Measurements from ENCODE around the gene NFIX. TPM values are rescaled to one million over a fixed set of nuclear protein-coding genes. Genes with fewer than 3 reads are reported as not detected.

Gene NFIX
- total and polyA plus RNA-seq, 2 donors (not counting 1 experiment from before 2014, with no cell fraction given) = 35.7 to 74.8 TPM

DNA sequence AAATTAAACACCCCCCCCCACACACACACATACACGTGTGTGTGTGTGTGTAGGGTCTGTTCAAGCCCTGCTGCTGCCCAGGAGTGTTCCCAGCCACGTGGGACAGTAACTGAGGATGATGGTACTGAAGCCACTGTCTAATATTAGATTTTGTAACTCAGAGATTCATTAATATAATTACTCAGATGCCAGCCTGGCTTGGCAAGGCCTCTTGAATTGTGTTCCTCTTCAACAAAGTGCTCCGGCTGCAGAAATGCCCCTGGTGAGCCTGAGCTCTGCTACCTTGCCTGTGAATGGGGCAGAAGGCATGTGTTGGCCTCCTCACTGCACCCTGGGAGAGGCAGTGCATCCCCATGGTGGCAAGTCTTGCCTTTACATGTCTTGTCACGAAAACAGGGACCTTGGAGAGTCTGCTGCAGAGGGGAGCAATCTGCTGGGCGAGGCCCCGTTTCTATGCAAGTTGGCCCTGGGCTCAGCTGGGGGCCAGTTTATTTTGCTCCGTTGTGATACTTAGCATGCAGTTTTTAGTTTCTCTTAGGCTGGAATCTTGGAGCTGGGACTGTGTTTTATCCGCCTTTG is 44.0 kb downstream of the NFIX start:
- Histone ChIP-seq H3K36me3 (ENCODE audit: control insufficient read depth, insufficient read depth, low read length) (peaks cover 7% of the 10 kb centered on the region), H3K4me2 (ENCODE audit: extremely low read depth, insufficient read depth, low read length) (peak overlapping the region; percentile 29), H3K4me1 (ENCODE audit: control insufficient read depth, extremely low read depth, insufficient read depth, low read length) (peaks cover 41% of the 10 kb centered on the region), H4K20me1 (ENCODE audit: control insufficient read depth, extremely low read depth, insufficient read depth, low read length) (no peaks in the 10 kb centered on the region), H3K4me3 (replicated peaks in 1 of 4; ENCODE audit: control extremely low read depth in 1 of 4, insufficient read depth in 1 of 4, low read depth in 3 of 4, low read length in 4 of 4) (no peak overlapping the region), H3K27ac (ENCODE audit: insufficient read depth, low read length) (peak overlapping the region; percentile 2), H3K79me2 (ENCODE audit: control insufficient read depth, insufficient read depth, low read length) (peaks cover 90% of the 10 kb centered on the region), H3K27me3 (ENCODE audit: control insufficient read depth, insufficient read depth, low read length) (no peaks in the 10 kb centered on the region), H3K9me3 (ENCODE audit: control insufficient read depth, insufficient read depth, low read depth, low read length) (no peaks in the 10 kb centered on the region), H2AFZ (ENCODE audit: low read length) (no peak overlapping the region), H3K9ac (ENCODE audit: insufficient read depth, low read length) (no peak overlapping the region)
- TF ChIP-seq CTCF (conservative IDR thresholded peaks at IDR 0.05 in 1 of 2, IDR thresholded peaks at IDR 0.05 in 1 of 2; ENCODE audit: low read depth in 1 of 2, low read length in 2 of 2) (no peak), EZH2 (IDR thresholded peaks at IDR 0.05; ENCODE audit: low read length, missing control alignments) (no peak)
- no peak for DNase-seq (ENCODE audit: low read depth in 2 of 2)

- Histone ChIP-seq H3K27ac (ENCODE audit: insufficient read depth, low read length) (peak overlapping the region; percentile 52), H3K9ac (ENCODE audit: insufficient read depth, low read length) (no peak overlapping the region)
- DNase-seq (ENCODE audit: low read depth in 2 of 2) = no peak
Observed at GRCh38 chr19:13040232-13040947, 45.1 kb downstream of the NFIX start.

More at GRCh38 chr19:13040232-13040947, 45.1 kb downstream of the NFIX start:
- Histone ChIP-seq H3K36me3 (ENCODE audit: control insufficient read depth, insufficient read depth, low read length) (peaks cover 14% of the 10 kb centered on the region), H3K27me3 (ENCODE audit: control insufficient read depth, insufficient read depth, low read length) (no peaks in the 10 kb centered on the region), H3K4me2 (ENCODE audit: extremely low read depth, insufficient read depth, low read length) (peak overlapping the region; percentile 59), H3K79me2 (ENCODE audit: control insufficient read depth, insufficient read depth, low read length) (peaks cover 90% of the 10 kb centered on the region), H2AFZ (ENCODE audit: low read length) (no peak overlapping the region), H3K4me1 (ENCODE audit: control insufficient read depth, extremely low read depth, insufficient read depth, low read length) (peaks cover 49% of the 10 kb centered on the region), H3K9me3 (ENCODE audit: control insufficient read depth, insufficient read depth, low read depth, low read length) (no peaks in the 10 kb centered on the region), H4K20me1 (ENCODE audit: control insufficient read depth, extremely low read depth, insufficient read depth, low read length) (no peaks in the 10 kb centered on the region), H3K4me3 (replicated peaks in 1 of 4; ENCODE audit: control extremely low read depth in 1 of 4, insufficient read depth in 1 of 4, low read depth in 3 of 4, low read length in 4 of 4) (peak overlapping the region in 1 of 4 experiments; percentile 15)
- TF ChIP-seq EZH2 (IDR thresholded peaks at IDR 0.05; ENCODE audit: low read length, missing control alignments) = no peak
- TF ChIP-seq CTCF (conservative IDR thresholded peaks at IDR 0.05 in 1 of 2, IDR thresholded peaks at IDR 0.05 in 1 of 2; ENCODE audit: low read depth in 1 of 2, low read length in 2 of 2) = no peak
